Measurements from ENCODE around the gene PTK7.
A peak's percentile ranks its signal among the peaks of the same experiment; 100 is the strongest.

Gene PTK7

DNA sequence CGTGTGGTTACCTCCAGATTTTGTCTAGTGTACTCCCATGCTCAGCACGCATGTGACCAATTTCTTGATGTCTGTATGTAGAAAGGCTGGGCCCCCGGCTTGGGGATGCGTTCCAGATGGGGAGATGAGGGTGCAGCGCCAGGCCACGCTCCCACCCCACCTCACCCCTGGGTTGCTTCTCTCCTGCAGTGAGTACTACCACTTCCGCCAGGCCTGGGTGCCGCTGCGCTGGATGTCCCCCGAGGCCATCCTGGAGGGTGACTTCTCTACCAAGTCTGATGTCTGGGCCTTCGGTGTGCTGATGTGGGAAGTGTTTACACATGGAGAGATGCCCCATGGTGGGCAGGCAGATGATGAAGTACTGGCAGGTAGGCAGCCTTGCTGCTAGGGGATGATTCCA is 83.5 kb downstream of the PTK7 start:
- DNase-seq (ENCODE audit: low spot score), result no peak
- TF ChIP-seq, protein P1, sequence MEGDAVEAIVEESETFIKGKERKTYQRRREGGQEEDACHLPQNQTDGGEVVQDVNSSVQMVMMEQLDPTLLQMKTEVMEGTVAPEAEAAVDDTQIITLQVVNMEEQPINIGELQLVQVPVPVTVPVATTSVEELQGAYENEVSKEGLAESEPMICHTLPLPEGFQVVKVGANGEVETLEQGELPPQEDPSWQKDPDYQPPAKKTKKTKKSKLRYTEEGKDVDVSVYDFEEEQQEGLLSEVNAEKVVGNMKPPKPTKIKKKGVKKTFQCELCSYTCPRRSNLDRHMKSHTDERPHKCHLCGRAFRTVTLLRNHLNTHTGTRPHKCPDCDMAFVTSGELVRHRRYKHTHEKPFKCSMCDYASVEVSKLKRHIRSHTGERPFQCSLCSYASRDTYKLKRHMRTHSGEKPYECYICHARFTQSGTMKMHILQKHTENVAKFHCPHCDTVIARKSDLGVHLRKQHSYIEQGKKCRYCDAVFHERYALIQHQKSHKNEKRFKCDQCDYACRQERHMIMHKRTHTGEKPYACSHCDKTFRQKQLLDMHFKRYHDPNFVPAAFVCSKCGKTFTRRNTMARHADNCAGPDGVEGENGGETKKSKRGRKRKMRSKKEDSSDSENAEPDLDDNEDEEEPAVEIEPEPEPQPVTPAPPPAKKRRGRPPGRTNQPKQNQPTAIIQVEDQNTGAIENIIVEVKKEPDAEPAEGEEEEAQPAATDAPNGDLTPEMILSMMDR (IDR thresholded peaks at IDR 0.05; ENCODE audit: extremely low read depth, missing control alignments), result no peak

DNA sequence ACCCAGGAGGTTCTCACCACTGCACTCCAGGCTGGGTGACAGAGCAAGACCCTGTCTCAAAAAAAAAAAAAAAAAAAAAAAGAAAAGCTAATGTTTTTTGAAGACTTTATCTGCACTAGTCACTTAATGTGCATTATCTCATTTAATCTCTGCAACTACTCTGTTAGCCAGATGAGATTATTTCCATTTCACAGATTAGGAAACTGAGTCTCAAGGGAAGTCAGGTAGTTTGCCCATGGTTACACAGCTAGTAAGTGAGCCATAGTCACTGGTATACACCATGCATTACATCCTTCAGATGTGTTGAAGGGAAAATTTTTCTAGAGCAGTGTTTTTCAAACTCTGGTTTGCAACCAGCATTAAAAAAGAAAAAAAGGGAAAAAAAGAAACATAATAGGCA is 87.8 kb downstream of the PTK7 start:
- TF ChIP-seq, protein P1 (IDR thresholded peaks at IDR 0.05; ENCODE audit: extremely low read depth, missing control alignments), result no peak
- DNase-seq (ENCODE audit: low spot score), result no peak

DNA sequence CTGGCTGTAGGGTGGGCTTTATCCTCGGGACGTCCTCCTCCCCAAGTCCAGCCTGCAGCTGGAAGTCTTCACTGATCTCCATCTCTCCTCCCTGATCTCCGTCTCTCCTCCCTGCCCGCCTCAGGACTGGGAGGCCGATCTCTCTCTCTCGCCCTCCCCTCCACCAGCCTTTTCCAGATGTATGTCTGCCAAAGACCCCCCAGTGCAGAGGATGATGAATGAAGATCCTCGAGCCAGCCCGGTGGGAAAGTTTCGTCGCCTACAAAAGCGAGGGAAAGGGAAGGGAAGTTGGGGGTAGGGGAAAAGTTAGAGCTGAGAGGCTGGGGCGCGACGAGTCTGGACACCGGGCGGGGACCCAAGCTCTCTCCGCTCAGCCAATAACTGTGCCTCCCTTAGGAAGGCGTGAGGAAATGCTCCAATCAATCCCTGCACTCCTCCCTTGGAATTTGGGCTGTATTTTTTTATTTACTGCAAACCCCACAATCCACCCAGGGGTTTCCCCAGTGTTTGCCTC is 94.4 kb downstream of the PTK7 start:
- no peak for DNase-seq (ENCODE audit: low spot score)
- TF ChIP-seq, protein P1 (IDR thresholded peaks at IDR 0.05; ENCODE audit: extremely low read depth, missing control alignments), result no peak

DNA sequence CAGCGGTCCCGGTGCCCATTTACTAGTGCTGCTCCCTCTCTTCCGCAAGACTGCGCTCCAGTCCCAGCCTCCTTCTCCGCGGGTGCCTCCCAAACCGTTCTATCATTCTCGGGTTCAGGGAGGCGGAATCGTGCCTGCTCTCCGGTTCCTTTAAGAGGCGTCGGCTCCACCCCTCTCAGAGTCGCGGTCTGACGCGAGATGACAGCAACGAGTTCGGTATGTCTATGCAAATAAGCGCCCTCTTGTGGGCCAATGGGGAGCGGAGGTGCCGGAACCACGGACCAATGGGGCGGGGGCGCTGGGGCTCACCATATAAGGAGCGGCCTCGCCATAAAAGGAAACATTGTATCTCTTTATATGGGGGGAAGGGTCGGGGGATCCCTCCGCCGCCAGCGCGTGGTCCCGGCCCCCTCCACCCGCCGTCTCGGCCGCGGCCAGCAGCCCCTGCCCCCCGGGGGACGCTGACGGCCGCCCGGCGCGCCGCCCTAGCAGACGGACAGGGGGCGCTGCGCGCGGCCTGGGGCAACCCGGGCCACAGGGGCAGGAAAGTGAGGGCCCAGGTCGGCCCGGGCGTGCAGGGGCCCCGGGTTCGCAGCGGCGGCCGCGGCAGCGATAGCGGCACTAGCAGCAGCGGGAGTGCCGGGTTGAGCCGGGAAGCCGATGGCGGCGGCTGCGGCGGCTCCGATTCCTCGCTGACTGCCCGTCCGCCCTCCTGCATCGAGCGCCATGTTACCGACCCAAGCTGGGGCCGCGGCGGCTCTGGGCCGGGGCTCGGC is 95.0 kb downstream of the PTK7 start, which contains the start of gene SRF:
Gene SRF, plus strand, starts transcription at position 339 of the 776 bp plus-strand sequence. Its CDS starts 388 bp downstream, at position 727.
- TF ChIP-seq, protein P1 (IDR thresholded peaks at IDR 0.05; ENCODE audit: extremely low read depth, missing control alignments), result peak; percentile 58
- DNase-seq (ENCODE audit: low spot score), result peak; percentile 95

DNA sequence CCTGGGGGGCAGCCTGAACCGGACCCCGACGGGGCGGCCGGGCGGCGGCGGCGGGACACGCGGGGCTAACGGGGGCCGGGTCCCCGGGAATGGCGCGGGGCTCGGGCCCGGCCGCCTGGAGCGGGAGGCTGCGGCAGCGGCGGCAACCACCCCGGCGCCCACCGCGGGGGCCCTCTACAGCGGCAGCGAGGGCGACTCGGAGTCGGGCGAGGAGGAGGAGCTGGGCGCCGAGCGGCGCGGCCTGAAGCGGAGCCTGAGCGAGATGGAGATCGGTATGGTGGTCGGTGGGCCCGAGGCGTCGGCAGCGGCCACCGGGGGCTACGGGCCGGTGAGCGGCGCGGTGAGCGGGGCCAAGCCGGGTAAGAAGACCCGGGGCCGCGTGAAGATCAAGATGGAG is 95.6 kb downstream of the PTK7 start:
- peak; percentile 37 for DNase-seq (ENCODE audit: low spot score)
- TF ChIP-seq, protein P1 (IDR thresholded peaks at IDR 0.05; ENCODE audit: extremely low read depth, missing control alignments), result no peak

DNA sequence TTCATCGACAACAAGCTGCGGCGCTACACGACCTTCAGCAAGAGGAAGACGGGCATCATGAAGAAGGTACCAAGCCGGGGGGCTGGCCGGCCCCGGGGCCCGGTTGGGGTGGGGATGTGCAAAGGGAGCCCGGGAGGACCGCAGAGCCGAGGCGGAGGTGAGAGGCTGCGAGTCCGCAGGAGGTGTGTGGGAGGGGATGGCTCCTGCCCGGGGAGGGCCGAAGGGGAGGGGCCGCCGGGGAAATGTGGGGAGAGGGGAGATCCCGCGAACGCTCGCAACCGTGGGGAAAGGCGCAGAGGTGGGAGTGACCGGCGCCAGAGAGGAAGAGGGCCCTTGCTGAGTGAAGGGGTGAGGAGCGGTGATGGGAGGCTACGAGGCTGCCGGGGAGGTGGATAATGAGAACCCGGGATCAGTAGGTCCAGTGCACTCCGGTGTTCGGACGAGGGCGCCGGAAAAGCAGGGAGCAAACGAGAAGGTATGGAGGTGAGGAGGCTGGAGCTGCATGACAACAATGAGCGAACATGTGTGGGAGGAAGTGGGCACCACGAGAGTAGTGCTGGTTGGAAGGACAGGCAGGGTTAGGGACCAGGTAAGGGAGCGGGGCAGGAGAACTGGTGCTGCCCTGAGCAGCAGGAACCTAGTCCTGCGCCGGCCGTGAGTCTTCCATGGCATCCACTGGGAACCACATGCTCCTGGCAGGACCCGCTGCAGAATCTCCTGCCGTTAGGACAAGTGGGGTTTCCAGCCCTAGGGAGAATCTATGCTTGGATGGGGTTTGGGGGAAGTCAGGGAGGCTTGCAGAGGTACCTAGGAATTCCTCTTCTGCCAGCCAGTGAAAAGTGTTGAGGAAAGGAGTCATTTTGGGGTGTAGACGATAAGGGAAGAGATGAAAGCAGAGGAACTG is 96.2 kb downstream of the PTK7 start:
- TF ChIP-seq, protein P1 (IDR thresholded peaks at IDR 0.05; ENCODE audit: extremely low read depth, missing control alignments), result no peak
- peak; percentile 58 for DNase-seq (ENCODE audit: low spot score)
